ENCODE data around the gene DYSF.
A peak's percentile ranks its signal among the peaks of the same experiment; 100 is the strongest.

Gene DYSF

DNA sequence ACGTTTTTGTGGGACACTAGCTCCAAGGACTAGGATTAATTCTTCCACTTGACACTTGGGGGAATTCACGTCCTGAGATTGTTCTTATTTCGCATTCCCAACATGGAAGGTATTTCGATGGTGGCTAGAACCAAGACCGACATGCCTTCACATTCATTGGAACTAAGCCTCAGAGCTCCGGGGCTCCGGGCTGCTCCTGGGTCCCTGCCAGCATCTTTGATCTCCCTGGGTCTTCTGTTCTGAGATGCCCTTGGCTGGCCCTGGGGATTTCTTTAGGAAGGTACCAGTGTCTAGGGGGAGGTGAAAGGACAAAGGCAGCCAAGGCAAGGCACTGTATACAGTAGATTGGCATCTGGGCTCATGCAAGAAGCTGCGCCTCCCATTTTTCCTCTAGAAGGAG lies 76.8 kb downstream of the DYSF start:
- DNase-seq (ENCODE audit: low spot score), result no peak

DNA sequence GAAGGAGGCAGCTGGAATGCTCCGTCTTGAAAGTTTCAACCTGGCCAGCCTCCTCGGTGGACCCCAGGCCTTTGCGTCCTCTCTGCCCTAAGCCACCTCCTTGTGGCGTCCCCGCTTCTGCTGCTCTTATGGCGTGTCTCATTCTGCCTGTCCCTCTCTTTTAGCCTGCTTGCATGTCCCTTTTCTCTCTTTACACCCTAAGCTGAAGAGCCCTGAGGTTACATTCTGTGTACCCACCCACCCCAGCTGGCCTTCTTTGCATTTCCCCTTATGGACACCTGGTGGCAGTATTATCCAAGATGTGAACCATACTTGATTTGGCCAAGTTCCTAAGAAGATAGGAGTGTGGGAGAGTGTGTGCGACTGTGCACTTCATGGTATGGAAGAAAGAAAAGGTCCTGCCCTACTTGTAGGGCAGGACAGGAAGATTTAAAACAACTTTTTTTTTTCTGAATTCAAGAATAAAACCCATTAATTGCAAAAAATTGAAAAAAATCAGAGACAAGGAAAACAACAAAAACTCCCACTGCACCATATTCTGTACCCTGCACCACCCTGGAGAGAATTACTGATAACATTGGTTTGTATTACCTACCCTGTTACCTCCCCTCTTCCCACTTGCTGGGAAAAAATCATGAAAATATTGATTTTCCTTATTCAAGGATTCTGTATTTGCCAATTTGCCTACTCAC lies 77.4 kb downstream of the DYSF start:
- peak; percentile 47 for DNase-seq (ENCODE audit: low spot score)

DNA sequence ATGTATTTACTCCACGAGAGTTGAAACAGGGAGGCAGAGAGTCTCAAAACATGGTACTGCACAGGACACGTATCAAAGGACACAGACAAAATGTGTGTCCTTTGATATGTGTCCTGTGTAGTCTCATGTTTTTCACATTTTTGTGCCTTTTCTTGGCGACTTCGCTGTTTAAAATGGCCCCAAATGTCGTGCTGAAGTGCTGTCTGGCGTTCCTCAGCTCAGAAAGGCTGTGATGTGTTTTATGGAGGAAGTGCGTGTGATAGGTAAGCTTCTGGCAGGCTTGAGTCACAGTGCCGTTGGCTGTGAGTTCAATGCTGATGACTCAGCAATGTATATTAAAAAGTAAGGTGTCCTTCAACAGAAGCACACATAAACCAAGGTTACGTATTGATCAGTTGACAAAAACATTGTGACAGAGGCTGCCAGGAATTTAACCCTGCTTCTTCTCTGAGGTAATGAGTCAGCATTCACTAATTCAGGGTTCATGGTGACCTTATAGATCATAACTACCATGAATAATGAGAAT lies 78.2 kb downstream of the DYSF start:
- DNase-seq (ENCODE audit: low spot score), result no peak

DNA sequence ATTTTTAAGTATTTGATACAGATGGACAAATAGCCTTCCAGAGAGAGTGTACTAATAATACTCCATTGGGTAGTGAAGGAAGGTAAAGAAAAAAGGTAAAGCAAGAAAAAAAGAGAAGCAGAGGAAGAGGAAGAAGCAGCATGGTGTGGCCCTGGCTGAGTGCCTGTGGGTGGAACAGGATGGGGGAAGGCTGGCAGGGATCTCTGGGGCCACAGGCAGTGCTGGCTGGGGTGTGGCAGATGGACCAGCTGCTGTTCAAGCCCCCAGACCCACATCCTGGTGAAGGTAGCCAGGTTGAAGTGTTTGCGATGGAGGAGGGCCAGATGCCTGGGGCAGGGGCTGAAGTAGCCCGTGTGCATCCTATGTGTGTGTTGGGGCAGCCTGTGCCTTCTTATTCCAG lies 79.0 kb downstream of the DYSF start:
- no peak for DNase-seq (ENCODE audit: low spot score)

DNA sequence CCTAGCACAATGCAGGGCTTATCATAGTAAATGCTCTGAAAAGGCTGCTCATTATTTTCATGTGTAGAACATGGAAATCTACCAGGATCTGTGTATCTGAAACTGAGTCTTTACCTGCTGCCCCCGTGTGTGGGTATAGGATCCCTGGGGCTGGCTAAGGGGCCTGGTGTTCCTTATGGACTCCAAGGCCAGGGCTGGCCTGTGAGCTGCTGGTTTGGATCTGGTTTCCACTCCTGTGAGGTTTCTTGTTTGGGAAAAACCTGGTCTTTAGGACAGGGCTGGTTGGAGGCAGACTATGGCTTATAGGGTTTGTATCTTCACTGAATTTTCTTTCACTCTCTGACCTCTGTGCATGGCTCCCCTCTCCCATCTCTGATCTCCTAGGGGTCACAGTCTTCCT lies 80.8 kb downstream of the DYSF start:
- no peak for DNase-seq (ENCODE audit: low spot score)

DNA sequence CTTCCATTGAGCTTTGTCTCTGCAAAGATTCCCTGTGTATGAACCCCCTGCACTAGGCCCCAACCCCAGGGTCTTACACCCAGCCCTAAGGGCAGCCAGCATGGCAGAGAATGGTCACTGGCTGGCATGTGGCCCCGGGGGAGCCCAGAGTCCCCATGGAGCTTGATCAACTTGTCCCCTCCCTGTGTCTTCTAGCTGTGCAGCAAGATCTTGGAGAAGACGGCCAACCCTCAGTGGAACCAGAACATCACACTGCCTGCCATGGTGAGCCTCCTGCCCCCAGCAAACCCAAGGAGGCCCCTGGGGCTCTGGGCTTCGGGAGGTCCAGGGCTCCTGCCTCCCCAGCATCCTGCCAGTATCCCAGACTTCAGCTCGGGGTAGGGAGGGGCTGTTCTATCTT lies 81.5 kb downstream of the DYSF start:
- DNase-seq (ENCODE audit: low spot score), result no peak

DNA sequence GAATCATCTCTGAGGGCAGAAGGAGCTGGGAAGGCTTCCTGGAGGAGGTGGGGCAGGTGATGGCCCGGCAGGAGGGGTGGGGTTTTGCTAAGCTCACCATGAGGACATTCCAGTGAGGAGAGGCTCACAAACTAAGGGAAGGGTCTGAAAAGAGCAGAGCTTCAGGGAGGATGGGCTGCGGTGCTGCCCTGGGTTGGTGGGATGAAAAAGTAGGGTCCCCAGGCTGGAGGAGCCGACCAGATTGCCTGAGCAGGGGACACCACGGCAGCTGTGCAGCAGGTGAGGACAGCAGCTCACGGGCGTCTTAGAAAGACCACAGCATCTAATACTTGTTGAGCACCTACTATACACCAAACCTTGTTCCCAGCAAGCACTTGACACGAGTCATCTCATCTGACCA lies 82.2 kb downstream of the DYSF start:
- DNase-seq (ENCODE audit: low spot score), result no peak

DNA sequence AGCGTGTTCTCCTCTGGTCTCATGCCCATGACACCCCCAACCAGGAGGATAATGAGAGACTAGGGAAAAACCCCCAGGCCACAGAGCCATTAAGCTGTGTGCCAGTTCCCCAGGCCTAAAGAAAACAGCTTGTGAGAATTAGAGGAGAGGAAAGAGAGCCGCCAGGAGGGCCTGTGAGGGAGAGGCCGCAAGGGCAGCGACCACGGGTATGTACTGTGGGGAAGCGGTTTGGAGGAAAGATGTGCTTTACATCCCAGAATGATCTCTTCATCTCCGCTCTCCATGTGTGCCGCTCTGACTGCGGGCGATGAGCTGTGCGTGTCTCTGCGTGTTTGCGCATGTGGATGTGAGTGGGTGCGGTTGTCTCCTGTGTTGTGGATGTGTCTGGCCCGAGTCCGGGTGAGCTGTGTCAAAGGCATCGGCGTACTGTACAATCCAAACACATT lies 82.9 kb downstream of the DYSF start:
- DNase-seq (ENCODE audit: low spot score), result no peak

DNA sequence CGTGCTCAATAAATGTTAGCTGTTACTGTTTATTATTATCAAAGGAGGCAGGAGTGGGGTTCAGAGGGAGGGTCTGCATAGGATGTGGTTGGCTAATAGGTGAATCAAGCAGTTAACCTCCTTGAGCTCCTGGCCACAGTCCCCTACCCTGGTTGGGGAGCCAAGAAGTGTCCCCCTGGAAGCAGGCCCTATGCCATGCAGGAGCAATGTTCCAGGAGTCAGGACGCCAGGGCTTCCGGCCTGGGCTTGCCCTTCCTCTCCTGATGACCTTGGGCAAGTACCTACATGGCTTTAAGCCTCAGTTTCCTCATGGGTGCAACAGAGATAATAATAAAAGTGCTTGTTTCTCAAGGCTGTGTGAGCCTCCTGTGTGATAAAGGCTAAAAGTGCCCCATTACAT lies 84.9 kb downstream of the DYSF start:
- no peak for DNase-seq (ENCODE audit: low spot score)

DNA sequence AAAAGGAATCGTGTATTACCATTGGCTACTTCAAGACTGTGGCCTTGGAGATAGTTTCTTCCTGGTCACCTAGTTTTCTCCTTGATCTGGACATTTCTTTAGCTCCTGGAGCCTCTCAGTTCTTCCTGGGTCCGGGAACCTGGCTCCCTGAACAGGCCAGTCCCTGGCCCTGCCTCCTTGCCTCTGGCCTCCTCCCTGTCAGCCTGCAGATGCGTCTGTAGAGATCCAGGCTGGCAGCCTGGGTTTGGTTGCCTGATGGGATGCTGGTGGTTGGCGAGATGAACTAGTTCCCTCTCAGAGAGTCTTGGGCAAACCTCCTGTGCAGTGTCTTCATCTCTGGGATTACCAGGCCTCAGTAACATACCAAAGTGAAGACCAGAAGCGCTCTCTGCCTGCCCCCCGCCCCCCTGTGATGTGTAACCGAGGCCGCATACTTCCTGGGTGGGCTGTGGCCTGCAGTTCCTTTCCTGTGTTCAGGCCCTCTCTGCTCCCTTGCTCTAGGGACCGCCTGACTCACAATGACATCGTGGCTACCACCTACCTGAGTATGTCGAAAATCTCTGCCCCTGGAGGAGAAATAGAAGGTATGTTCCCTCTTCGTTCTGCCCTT lies 85.4 kb downstream of the DYSF start:
- DNase-seq (ENCODE audit: low spot score), result no peak

DNA sequence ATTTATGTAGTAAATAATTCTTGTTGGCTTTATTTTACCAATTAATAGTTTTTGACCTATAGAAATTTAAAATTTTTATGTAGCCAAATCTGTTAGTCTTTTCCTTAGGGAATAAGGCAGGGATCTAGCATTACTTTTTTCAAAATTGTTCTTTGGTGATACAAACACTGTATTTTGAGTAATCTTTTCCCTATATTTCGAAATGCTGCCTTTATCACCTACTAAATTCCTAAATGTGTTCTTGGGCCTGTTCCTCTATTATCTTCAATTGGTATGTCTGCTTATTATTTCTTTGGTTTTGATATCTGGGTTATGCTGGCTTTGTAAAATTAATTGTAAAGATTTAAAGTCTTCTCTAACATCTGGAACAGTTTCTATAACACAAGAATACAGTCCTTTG lies 87.5 kb downstream of the DYSF start:
- no peak for DNase-seq (ENCODE audit: low spot score)

DNA sequence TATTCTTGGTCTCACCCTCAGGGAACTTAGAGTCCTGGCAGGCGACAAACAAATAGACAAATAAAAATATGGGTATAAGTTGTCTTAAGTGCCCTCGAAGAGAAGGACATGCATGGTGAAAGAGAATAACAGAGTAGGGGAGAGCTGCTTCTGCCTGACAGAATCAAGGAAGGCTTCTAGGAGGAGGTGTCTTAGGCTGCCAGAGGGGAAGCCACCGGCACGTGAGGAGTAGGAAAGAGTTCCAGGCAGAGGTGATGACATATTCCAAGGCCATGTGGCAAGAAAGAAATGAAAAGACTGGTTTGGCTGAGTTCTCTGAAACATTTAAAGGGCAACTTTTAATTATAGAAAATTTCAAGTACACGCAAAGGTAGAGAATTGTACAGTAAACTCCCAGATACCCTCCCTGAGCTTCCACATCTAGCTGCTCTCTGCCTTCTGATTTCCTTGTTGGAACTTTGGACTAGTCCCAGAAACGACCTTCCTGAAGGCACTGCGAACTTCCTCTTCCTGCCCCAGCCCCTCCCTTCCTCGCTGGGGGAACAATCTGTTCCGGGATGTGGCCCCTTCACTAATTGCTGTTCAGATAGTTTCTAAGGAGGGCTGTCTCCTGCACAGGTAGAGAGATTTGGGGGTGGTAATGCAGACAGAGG lies 91.7 kb downstream of the DYSF start:
- no peak for DNase-seq (ENCODE audit: low spot score)

DNA sequence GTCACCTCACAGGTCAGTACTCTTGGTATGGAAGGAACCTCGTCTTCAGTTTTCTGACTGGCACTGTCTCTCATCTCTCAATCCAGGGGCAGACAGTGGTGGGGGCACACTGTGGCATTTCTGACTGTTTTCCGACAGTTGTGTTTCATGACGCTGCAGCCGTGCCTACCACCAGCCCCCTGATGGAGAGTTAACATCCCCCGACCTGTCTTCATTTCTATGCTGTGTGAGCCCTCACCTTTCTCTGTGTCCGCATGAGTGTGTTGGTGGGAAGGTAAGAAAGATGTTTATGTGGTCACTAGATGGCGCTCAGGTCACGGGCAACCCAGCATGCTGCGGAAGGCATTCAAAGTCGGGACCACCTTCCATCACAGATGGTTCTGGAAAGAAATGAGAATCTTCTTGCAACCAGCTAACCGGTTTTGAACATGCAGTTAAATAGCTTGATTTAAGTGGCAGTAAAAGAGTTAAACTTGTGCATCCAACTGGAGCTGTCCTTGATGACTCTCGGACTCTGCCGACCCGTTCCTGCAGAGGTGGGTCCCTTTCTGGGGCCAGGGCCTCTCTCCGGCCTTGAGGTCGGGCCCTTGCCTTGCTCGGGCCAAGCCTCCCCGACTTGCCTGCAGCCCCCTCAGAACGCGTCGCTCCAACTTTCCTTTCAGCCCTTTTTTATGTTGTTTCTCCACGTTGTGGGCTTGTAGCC lies 92.4 kb downstream of the DYSF start:
- DNase-seq (ENCODE audit: low spot score), result peak; percentile 73

DNA sequence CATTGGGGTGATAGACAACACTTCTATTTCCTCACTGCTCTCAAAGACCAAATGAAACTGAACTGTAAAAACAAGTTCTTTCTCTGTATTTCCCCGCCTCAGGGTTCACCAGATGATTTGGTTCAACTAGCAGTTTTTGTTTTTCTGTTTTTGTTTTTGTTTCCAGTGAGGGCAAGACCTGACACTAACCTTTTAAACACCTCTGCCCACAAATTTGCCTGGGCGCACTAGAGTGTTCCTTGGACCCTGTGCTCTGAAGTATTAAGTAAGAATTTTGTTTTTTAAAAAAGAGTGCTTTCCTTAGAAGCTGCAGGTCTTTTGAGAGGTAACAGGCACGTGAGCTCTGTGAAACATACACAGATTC lies 92.9 kb downstream of the DYSF start:
- no peak for DNase-seq (ENCODE audit: low spot score)

DNA sequence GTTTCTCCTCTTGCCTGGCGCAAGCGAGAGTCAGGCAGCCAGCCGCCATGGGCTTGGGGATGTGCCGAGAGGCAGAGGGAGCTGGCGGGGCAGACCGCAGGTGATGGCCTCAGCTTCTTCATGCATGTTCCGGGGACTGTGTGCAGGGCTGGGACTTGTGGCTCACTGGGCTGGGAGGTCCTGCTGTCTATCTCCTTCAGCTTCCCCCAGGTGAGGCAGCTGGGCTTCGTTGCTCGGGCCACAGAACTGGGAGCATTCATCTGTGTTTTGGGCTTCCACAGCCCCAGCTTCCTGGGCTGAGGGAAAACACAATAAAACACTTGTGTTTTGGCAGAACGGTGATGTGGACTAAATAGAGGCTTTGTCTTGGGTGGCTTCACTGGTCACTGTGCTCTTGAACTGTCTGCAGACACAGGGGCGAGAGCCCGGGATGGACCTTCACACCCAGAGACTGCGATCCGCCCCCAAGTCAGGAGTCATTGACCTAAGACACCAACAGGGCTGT lies 93.5 kb downstream of the DYSF start:
- DNase-seq (ENCODE audit: low spot score), result no peak

DNA sequence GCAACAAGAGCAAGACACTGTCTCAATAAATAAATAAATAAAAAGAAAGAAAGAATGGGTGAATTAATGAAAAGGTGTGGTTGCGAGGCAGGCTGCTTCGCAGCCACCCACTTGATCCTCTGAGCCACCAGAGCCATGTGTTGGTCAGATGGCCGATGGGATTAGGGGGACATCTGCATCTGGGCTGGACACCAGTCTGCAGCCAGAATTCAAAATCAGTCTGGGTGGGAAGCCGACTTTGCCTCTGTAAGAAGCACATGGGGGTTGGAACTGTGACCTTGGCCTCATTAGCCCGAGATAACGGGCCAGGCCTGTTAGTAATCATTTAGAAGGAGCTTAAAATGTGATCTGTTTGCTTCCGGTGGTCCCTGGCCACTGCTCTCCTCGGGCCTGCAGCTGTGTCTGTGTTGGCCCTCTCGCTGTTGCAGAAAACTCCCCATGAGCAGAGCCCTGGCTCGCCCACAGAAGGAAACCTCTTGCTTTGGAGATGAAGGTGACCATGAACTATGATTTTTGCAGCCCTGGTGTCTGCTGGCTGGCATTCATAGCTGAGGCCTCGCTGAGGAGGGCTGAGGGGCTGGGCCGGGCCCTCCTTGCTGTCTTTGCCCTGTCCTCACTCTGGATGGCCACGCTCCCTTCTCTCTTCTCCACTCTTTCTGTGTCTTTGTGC lies 94.4 kb downstream of the DYSF start:
- DNase-seq (ENCODE audit: low spot score), result no peak

DNA sequence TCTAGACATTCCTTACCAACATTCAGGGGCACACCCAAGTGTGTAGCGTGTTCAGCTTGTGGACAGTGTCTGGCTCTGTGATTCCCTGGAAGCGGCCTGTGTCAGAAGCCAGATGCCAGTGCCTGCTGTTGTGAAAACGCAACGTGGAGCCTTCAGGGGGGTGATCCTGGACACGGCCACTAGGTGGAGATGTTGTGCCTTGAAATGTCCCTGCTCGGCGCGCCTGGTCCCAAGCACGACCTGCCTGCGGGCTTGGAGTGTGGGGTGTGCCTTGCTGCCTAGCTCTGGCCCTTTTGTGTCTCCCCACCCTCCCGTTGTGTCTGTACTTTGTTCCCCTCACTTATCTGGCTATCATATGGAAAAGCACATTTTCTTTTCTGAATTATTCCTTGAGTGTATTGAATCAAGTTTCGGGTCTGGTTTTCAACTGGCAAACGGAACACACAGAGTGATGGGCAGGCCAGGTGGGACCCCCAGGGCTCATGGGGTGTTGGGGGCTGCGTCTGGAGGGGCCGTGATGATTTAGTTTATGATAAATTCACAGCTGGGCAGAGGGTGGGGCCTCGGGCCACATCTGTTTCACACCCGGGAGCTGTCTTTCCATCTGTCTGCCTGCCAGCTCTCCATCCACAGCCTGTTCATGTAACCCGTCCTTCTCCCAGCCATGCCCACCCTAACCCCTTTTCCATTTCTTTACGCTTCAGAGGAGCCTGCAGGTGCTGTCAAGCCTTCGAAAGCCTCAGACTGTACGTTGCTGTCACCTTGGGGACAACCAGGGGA lies 95.5 kb downstream of the DYSF start:
- peak; percentile 41 for DNase-seq (ENCODE audit: low spot score)

DNA sequence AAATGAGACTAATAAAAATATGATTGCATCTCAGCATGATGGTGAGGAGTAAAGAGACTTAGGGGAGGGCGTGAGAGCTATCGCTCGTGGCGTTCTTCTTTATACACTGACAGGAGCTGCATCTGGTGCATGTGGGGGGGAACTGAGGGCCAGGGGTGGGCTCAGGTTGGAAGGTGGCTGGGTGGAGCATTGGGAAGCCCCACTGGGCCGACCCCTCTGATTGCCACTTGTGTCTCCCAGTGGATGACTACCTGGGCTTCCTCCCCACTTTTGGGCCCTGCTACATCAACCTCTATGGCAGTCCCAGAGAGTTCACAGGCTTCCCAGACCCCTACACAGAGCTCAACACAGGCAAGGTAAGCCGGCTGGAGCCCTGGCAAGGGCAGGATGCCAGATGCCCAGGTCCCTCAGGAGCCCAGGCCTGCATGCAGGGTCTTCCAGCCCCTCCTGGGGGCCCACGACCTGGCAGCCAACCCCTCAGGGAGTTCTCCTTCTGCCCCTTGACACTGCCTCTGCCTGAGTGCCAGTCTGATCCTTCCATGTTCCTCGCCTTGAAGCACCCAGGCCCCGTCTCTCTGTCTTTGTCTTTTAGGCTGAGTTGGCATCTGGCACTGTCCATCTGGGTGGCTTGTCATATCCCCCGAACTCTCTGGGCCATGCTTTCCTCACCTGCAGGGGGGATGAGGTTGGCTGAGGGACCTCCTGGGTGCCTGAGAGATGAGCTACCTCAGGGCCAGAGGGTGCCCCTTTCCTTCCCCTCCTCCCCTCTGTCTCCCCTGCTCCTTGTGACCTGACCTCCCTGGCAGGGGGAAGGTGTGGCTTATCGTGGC lies 97.7 kb downstream of the DYSF start:
- DNase-seq (ENCODE audit: low spot score), result no peak

DNA sequence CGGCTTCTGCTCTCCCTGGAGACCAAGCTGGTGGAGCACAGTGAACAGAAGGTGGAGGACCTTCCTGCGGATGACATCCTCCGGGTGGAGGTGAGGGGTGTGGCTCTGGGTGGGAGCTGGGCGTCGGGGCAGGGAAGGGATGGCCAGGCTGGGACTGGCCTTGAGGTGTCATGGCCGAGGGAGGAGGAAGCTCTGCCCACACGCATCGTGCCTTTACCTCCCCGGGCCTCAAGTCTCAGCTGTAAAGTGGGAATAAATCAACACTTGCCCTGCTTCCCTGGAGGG lies 98.2 kb downstream of the DYSF start:
- DNase-seq (ENCODE audit: low spot score), result no peak

DNA sequence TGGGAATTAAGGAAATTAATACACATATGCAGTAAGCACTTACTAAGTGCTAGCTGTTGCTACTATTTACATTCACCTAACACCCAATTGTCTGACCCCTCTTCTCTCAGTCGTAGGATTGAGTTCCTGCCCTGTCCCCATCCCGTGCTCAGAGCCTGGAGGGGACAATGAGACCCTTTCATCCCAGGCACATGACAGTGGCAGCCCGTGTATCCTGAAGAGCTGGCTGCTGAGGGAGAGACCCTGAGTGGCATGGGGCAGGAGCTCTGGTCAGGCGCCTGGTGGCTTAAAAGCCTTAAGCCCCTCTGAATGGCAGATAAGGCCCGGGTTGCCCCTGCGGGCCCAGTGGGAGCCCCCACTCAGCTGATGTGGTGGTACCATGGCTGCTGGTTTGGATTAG lies 99.0 kb downstream of the DYSF start:
- DNase-seq (ENCODE audit: low spot score), result no peak

DNA sequence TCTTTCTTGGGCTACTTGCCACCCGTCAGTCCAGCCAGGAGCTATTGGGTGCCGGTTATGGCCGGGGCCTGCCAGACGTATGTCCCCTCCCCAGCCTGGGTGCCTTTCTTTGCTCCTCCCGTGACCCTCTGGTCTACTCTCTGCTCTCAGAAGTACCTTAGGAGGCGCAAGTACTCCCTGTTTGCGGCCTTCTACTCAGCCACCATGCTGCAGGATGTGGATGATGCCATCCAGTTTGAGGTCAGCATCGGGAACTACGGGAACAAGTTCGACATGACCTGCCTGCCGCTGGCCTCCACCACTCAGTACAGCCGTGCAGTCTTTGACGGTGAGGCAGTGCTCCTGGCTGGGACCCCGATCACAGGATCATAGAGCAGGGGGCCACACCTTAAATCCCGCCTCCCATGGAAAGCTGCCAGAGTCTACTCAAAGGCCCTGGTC lies 99.5 kb downstream of the DYSF start:
- no peak for DNase-seq (ENCODE audit: low spot score)

Measured in SW480 (cell line).